Measurements from ENCODE around the gene ZNF580.

Gene ZNF580

DNA sequence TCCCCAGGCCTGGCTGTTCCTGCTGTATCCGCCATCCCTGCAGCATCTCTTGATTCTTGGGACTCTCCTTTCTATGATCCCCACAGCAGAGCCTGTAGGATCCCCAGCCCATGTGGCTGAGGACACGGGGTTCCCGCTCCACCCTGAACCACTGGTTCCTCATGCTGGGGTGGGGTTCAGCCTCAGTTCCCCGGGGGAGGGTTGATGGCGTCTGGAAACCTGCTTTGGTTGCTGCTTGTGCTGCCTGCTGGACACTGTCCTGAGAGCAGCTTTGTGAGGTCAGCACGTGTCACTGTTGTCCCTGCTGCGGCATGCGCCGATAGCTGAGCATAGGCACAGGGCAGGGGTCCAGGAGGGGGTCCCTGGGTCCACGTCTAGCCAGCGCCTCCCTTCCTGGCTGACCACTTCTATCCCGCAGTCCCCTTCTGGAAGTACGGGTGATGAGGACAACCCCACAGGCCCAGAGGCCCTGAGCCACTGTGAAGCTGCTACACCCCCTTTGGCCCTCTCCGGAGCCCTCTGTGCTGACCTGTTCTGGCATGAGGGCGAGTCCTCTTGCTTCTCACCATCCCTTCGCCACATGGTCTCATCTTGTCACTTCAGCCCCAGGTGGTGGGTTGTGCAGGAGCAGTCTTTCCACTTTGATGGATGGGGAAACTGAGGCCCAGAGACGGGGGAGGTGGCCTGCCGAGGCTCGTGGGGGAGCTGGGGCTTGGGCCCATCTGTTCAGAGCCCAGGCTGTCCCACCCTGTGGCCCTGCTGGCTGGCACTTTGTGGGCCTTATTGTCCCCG is 39.7 kb downstream of the ZNF580 start:
- no peak for DNase-seq (ENCODE audit: low spot score)
- TF ChIP-seq, protein P1, sequence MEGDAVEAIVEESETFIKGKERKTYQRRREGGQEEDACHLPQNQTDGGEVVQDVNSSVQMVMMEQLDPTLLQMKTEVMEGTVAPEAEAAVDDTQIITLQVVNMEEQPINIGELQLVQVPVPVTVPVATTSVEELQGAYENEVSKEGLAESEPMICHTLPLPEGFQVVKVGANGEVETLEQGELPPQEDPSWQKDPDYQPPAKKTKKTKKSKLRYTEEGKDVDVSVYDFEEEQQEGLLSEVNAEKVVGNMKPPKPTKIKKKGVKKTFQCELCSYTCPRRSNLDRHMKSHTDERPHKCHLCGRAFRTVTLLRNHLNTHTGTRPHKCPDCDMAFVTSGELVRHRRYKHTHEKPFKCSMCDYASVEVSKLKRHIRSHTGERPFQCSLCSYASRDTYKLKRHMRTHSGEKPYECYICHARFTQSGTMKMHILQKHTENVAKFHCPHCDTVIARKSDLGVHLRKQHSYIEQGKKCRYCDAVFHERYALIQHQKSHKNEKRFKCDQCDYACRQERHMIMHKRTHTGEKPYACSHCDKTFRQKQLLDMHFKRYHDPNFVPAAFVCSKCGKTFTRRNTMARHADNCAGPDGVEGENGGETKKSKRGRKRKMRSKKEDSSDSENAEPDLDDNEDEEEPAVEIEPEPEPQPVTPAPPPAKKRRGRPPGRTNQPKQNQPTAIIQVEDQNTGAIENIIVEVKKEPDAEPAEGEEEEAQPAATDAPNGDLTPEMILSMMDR (IDR thresholded peaks at IDR 0.05; ENCODE audit: extremely low read depth, missing control alignments) = no peak

DNA sequence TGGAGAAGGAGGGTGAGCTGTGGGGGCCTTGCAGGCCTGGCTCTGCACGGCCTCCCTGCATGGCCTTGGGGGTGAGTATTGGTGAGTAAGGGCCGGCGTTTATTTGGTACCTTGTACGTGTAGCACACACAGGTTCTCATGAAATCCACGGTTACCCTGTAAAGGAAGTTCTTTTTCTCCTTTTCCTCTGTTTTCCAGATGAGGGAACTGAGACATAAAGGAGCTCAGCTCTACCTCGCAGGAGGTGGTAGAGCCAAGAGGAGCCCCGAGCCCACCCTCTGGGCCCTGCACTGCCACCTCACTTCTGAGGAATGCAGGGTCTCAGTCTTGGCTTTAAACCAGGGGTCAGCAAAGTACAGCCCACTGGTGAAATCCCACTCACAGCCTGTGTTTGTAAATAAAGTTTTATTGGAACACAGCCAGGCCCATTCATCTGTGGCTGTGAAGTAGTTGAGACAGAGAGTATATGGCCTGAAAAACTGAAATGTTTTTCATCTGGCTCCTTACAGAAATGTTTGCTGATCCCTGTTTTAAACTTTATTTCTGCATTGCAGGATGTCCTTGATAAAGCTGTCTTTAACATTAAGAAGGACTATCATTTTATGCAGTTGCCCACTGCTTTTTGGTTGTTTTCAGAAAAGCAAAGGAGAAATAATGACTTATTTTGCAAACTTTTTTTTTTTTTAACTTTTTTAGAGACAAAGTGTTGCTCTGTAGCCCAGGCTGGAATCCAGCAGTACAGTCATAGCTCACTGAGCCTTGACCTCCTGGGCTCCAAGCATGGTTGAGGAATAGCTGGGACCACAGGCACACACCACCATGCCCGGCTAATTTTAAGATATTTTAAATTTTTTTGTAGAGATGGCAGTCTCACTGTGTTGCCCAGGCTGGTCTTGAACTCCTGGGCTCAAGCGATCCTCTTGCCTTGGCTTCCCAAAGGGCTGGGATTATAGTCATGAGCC is 40.6 kb downstream of the ZNF580 start:
- DNase-seq (ENCODE audit: low spot score) = no peak
- TF ChIP-seq, protein P1 (IDR thresholded peaks at IDR 0.05; ENCODE audit: extremely low read depth, missing control alignments) = no peak

DNA sequence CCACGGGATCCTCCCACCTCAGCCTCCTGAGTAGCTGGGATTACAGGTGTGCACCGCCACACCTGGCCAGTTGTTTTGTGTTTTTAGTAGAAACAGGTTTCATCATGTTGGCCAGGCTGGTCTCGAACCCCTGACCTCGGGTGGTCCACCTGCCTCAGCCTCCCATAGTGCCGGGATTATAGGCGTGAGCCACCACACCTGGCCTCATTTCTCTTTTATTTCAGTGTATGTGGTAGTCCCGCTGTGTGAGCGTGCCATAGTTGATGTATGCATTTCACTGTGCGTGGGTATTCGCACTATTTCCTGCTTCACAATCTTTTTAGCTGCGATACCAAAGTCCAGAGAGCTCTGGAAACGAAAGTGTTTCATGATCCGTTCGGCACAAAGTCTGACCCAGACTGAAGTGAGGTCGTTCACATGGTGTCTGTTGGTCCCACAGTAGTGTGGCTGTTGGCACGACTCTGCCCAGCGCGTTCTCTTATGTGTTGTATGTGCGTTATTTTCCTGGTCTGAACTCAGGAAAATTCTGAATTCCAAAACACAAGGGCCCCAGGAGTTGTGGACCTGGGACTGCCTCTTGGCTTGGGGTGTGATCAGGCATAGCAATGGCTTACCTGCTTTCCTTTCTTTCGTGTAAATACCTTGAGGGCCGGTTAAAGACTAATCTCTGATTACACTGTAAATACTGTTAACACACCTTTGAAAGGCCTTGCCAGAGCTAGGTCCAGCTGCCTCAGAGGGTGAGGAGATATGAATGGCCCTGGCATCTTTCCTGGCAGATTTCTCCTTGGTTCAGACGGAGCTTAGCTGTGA is 42.9 kb downstream of the ZNF580 start:
- TF ChIP-seq, protein P1 (IDR thresholded peaks at IDR 0.05; ENCODE audit: extremely low read depth, missing control alignments) = no peak
- no peak for DNase-seq (ENCODE audit: low spot score)

DNA sequence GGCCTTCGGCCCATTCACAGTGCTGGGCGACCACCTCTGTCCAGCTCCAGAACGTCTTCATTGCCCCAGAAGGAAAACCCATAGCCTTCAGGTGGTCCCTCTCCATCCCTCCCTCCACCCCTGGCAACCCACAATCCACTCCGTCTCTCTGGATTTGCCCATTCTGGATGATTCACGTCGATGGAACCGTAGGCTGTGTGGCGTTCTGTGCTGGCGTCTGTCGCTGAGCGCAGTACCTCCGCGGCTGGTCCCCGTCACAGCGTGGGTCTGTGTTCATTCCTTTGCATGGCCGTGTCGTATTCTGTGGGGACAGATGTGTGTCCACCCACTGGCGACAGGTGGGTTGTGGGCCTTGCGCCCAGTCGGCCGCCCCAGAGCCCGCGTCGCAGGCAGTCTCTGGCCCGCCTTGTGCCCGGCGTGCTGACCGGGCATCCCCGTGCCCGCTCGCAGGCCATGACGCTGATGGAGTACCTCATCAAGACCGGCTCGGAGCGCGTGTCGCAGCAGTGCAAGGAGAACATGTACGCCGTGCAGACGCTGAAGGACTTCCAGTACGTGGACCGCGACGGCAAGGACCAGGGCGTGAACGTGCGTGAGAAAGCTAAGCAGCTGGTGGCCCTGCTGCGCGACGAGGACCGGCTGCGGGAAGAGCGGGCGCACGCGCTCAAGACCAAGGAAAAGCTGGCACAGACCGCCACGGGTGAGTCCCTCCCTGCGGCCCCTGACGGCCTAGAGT is 44.3 kb downstream of the ZNF580 start:
- DNase-seq (ENCODE audit: low spot score) = no peak
- TF ChIP-seq, protein P1 (IDR thresholded peaks at IDR 0.05; ENCODE audit: extremely low read depth, missing control alignments) = no peak

DNA sequence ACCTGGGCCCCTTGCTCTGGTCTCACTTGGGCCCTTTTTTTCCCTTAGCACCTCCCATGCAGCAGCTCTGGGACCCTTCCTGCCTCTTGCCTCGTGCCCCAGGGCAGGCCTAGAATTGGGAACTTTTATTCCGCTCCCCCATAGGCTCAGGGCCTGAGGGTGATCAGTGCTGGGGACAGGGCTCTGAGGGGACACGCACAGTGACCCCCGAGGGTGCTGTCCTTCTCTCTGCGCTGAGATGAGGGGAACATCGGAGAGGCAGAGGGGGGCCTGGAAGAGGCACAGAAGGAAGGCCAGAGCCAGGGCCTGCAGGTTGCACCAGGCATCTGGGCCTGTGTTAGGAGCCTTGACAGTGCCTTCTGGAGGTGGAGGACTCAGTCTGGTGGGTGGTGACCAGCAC is 45.0 kb downstream of the ZNF580 start:
- TF ChIP-seq, protein P1 (IDR thresholded peaks at IDR 0.05; ENCODE audit: extremely low read depth, missing control alignments) = no peak
- DNase-seq (ENCODE audit: low spot score) = no peak

DNA sequence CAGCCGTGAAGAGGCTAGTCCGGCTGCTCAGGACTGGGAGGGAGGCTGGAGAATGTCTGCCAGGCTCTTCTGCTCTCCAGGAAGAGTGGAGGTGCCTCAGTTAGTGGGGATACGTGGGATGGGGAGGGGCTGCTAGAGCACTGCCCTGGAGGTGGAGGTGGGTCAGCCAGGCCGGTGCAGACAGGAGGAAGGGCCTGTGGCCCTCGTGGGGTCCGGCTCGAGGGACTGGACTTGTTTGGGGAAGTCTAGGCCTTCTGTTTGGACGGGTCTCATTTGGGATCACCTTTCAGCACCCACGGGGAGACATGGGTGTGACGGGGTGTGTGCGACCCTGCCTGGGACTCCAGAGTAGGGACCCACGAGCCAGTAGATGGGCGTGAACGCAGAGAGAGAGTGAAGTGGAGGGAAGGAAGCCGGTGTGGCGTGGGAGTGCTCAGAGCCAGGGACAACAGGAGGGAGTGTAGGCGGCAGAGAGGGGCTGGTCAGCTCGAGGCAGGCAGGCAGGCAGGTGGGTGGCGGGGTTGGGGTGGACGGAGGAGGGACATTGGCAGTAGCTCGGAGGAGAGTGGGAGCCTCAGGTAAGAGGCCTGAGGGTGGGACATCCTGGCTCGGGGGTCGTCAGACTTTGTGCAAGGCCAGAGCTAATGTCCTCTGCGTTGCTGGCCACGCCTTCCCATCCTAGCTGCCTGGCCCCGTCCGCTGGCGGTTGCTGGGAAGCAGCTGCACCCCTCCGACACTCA is 45.7 kb downstream of the ZNF580 start:
- TF ChIP-seq, protein P1 (IDR thresholded peaks at IDR 0.05; ENCODE audit: extremely low read depth, missing control alignments) = no peak

More for the DNA sequence above, 45.7 kb downstream of the ZNF580 start:
- DNase-seq (ENCODE audit: low spot score) = no peak
